ENCODE results near the gene ERO1A. TPM values are rescaled to one million over a fixed set of nuclear protein-coding genes. Genes with fewer than 3 reads are reported as not detected.

The ERO1A gene
- total RNA-seq, 1 experiment from 2014 or later: 151 TPM

DNA sequence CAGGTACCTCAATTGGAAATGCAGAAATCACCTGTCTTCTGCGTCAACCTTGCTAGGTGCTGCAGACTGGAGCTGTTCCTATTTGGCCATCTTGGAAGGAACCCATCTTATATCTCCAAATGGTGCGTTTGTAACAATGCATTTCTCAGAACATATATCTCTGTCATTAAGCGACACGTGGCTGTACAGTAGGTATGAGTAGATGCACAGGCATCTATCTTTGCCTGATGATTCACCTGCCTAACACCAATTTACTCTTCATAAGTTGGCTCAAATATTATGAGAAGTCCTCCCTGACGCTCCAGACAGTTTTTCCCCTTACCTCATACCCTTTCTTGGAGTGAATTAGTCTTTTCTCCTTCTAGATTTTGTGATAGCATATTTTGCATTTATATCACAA is 98.5 kb downstream of the ERO1A start:
- H3F3A ChIP-seq (ENCODE audit: low read length, unreplicated experiment): no peaks in the 10 kb centered on the region
- no peak overlapping the region for H3K9ac ChIP-seq (ENCODE audit: low read length)
- H2AFZ ChIP-seq (ENCODE audit: low read length): no peak overlapping the region
- ChIA-PET CTCF (no interaction called here), POLR2A (ENCODE audit: unreplicated experiment) (no interaction called here)
- no TSS peak for BruUV-seq (replicated peaks)
- H3K36me3 ChIP-seq (ENCODE audit: low read depth, low read length): no peaks in the 10 kb centered on the region
- no peaks in the 10 kb centered on the region for H4K20me1 ChIP-seq (ENCODE audit: low read length)
- TF ChIP-seq EZH2 (IDR thresholded peaks at IDR 0.05; ENCODE audit: low read length, unreplicated experiment) (no peak), CTCF (conservative IDR thresholded peaks at IDR 0.05; ENCODE audit: low read depth, low read length) (no peak), EZH2phosphoT487 (IDR thresholded peaks at IDR 0.05; ENCODE audit: borderline replicate concordance, low read length) (no peak)
- intact Hi-C loops (cut with micrococcal nuclease): no loop called here
- DNase-seq (peak; percentile 47), ATAC-seq (peak; percentile 67)
- no peak overlapping the region for H3K4me2 ChIP-seq (ENCODE audit: low read length)
- H3K9me3 ChIP-seq (ENCODE audit: low read length): no peaks in the 10 kb centered on the region
- H3K4me3 ChIP-seq (ENCODE audit: low read length): no peak overlapping the region
- no peaks in the 10 kb centered on the region for H3K79me2 ChIP-seq (ENCODE audit: low read length)
- H3K27ac ChIP-seq (ENCODE audit: low read length): no peak overlapping the region
- no peaks in the 10 kb centered on the region for H3K4me1 ChIP-seq (ENCODE audit: insufficient read depth, low read length)
- no peaks in the 10 kb centered on the region for H3K9me2 ChIP-seq (replicated peaks; ENCODE audit: low read length)
- H3K27me3 ChIP-seq (ENCODE audit: low read length): no peaks in the 10 kb centered on the region

GRCh38 chr14:52596320-52596719 is 99.0 kb downstream of the ERO1A start:
- H3K27ac ChIP-seq (ENCODE audit: low read length): no peak overlapping the region
- TF ChIP-seq EZH2 (IDR thresholded peaks at IDR 0.05; ENCODE audit: low read length, unreplicated experiment) (no peak), EZH2phosphoT487 (IDR thresholded peaks at IDR 0.05; ENCODE audit: borderline replicate concordance, low read length) (no peak), CTCF (conservative IDR thresholded peaks at IDR 0.05; ENCODE audit: low read depth, low read length) (no peak)
- ChIA-PET CTCF (no interaction called here), POLR2A (ENCODE audit: unreplicated experiment) (no interaction called here)
- BruUV-seq (replicated peaks): no TSS peak
- H3K27me3 ChIP-seq (ENCODE audit: low read length): no peaks in the 10 kb centered on the region
- no peak overlapping the region for H3K4me2 ChIP-seq (ENCODE audit: low read length)
- no peak for DNase-seq
- H3F3A ChIP-seq (ENCODE audit: low read length, unreplicated experiment): no peaks in the 10 kb centered on the region
- H3K36me3 ChIP-seq (ENCODE audit: low read depth, low read length): no peaks in the 10 kb centered on the region
- H3K9me3 ChIP-seq (ENCODE audit: low read length): no peaks in the 10 kb centered on the region
- no peaks in the 10 kb centered on the region for H3K4me1 ChIP-seq (ENCODE audit: insufficient read depth, low read length)
- no peaks in the 10 kb centered on the region for H3K79me2 ChIP-seq (ENCODE audit: low read length)
- H3K9me2 ChIP-seq (replicated peaks; ENCODE audit: low read length): no peaks in the 10 kb centered on the region
- no peak overlapping the region for H3K9ac ChIP-seq (ENCODE audit: low read length)
- H3K4me3 ChIP-seq (ENCODE audit: low read length): no peak overlapping the region
- no peaks in the 10 kb centered on the region for H4K20me1 ChIP-seq (ENCODE audit: low read length)
- H2AFZ ChIP-seq (ENCODE audit: low read length): no peak overlapping the region
- intact Hi-C loops (cut with micrococcal nuclease): no loop called here
- ATAC-seq: no peak

- Histone ChIP-seq H2AFZ (ENCODE audit: low read length) (no peak overlapping the region), H4K20me1 (ENCODE audit: low read length) (no peaks in the 10 kb centered on the region), H3K27me3 (ENCODE audit: low read length) (no peaks in the 10 kb centered on the region), H3K27ac (ENCODE audit: low read length) (no peak overlapping the region), H3K4me3 (ENCODE audit: low read length) (no peak overlapping the region), H3K9me2 (replicated peaks; ENCODE audit: low read length) (no peaks in the 10 kb centered on the region), H3K4me1 (ENCODE audit: insufficient read depth, low read length) (no peaks in the 10 kb centered on the region), H3K79me2 (ENCODE audit: low read length) (no peaks in the 10 kb centered on the region), H3K4me2 (ENCODE audit: low read length) (no peak overlapping the region), H3K9me3 (ENCODE audit: low read length) (no peaks in the 10 kb centered on the region), H3K36me3 (ENCODE audit: low read depth, low read length) (no peaks in the 10 kb centered on the region), H3F3A (ENCODE audit: low read length, unreplicated experiment) (no peaks in the 10 kb centered on the region), H3K9ac (ENCODE audit: low read length) (no peak overlapping the region)
- CTCF ChIA-PET: no interaction called here
- intact Hi-C loops (cut with micrococcal nuclease): no loop called here
- POLR2A ChIA-PET (ENCODE audit: unreplicated experiment): no interaction called here
- BruUV-seq (replicated peaks): no TSS peak
- ATAC-seq (peak; percentile 67), DNase-seq (no peak)
- TF ChIP-seq CTCF (conservative IDR thresholded peaks at IDR 0.05; ENCODE audit: low read depth, low read length) (no peak), EZH2phosphoT487 (IDR thresholded peaks at IDR 0.05; ENCODE audit: borderline replicate concordance, low read length) (no peak), EZH2 (IDR thresholded peaks at IDR 0.05; ENCODE audit: low read length, unreplicated experiment) (no peak)
Observed at GRCh38 chr14:52590318-52590717, 105.0 kb downstream of the ERO1A start.

Other genes starting within 250 kb of the ERO1A start
- 3.9 and 4.0 TPM in 2 replicates for gene TXNDC16, start 143.1 kb downstream of the ERO1A start, total RNA-seq (2014; rRNA removed)
- 0.63 and 0.91 TPM in 2 replicates for gene GPR137C, start 142.7 kb downstream of the ERO1A start, total RNA-seq (2014; rRNA removed)
- gene PSMC6, start 11.6 kb upstream of the ERO1A start, total RNA-seq (2014; rRNA removed): 193 and 232 TPM in 2 replicates
- gene STYX, start 34.6 kb upstream of the ERO1A start, total RNA-seq (2014; rRNA removed): 11.1 and 14.1 TPM in 2 replicates
- gene GNPNAT1, start 96.0 kb upstream of the ERO1A start, total RNA-seq (2014; rRNA removed): 38.2 and 44.5 TPM in 2 replicates

All from PC-3 (cell line).